ENCODE data around the gene SND1.

Gene SND1

GRCh38 chr7:128065872-128066271, 413.9 kb downstream of the SND1 start:
- H3K4me3 ChIP-seq: no peak overlapping the region
- no peak overlapping the region for H3K27ac ChIP-seq

GRCh38 chr7:128066395-128066794, 414.4 kb downstream of the SND1 start:
- H3K4me3 ChIP-seq: no peak overlapping the region
- no peak overlapping the region for H3K27ac ChIP-seq

DNA sequence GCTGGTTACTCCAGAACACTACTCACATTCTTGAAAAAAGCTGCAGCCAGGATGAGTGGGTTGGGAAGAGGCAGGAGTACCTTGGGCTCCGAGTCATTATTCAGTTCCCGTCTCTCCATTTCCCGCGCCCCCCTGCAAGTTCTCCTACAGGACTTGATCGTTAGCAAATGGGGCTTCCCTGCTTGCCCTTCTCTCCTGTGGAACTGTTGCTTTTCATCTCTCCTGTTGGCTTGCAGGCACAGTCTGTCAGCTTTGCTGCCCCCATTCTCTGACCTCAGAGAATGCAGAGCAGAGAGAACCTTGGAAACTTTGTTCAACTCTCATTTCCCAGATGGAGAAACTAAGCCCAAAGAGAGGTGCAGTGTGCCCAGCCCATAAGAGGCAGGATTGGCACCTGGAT, 414.9 kb downstream of the SND1 start:
- Histone ChIP-seq H3K4me3 (no peak overlapping the region), H3K27ac (no peak overlapping the region)

- no peak overlapping the region for H3K27ac ChIP-seq
Measured at GRCh38 chr7:128067983-128068382, 416.0 kb downstream of the SND1 start.

GRCh38 chr7:128068785-128069184, 416.8 kb downstream of the SND1 start:
- no peak overlapping the region for H3K27ac ChIP-seq
- H3K4me3 ChIP-seq: no peak overlapping the region

More at GRCh38 chr7:128067983-128068382, 416.0 kb downstream of the SND1 start:
- no peak overlapping the region for H3K4me3 ChIP-seq

DNA sequence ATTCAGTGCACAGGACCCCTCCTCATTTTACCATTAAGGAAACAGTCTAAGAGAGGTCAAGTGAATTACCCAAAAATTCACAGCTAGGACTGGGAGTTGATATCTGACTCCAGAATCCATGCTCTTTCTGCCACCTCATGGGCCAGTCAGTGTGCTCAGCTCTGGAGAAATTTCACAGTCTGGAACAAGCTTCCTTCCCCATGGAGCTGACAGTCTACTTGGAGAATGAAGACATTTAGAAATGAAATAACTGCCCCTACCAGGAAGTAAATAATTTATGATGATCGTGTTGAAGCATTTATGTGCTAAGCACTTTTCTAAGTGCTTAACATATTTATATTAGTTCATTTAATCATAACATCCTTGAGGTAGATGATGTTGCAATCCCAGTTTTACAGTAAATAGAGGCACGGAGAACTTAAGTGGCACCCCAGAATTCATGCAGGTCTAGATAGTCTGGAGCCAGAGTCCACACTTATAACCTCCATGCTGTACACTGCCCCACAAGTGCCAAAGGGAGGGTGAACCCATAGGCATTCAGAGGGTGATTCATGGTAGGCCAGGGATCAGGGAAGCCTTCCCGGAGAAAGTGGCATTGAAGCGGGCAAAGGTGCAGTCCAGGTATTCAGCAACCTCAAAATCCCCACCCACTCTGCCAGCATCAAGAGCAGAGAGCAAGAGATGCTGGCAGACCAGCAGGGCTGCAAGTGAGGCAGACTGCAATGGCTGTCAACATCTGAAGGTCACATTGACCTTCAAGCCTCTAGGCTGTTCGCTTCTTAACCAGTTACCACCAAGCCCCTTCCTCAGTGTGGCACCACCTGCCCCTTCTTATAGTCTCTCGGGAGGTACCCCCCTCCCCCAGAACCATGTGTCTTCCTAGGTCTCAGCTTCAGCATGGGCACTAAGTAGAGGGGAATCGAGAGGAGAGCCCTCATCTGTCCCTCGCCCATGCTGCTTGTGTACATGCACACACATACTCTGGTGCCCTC, 417.7 kb downstream of the SND1 start:
- Histone ChIP-seq H3K27ac (no peak overlapping the region), H3K4me3 (no peak overlapping the region)

- no peak overlapping the region for H3K4me3 ChIP-seq
- no peak overlapping the region for H3K27ac ChIP-seq
Measured at GRCh38 chr7:128071376-128071775, 419.4 kb downstream of the SND1 start.

DNA sequence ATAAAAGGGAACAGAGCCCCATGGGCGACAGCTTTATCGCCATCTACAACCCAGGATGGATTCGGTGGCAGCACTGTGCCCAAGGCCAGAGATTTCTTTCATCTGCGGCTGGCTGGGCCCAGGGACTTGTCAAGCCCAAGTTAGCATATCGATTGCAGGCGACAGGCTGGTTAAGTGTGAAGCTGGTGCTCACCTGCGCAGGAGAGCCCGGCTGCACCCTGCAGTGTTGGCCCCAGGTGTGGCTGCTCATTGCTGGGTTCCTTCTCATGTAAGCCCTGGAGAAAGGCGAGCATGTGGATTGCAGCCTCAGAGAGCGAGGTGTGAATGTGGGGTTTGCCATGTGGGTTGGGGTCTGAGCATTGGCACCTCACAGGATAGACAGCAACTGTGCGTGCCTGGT, 419.8 kb downstream of the SND1 start:
- H3K27ac ChIP-seq: no peak overlapping the region
- no peak overlapping the region for H3K4me3 ChIP-seq

DNA sequence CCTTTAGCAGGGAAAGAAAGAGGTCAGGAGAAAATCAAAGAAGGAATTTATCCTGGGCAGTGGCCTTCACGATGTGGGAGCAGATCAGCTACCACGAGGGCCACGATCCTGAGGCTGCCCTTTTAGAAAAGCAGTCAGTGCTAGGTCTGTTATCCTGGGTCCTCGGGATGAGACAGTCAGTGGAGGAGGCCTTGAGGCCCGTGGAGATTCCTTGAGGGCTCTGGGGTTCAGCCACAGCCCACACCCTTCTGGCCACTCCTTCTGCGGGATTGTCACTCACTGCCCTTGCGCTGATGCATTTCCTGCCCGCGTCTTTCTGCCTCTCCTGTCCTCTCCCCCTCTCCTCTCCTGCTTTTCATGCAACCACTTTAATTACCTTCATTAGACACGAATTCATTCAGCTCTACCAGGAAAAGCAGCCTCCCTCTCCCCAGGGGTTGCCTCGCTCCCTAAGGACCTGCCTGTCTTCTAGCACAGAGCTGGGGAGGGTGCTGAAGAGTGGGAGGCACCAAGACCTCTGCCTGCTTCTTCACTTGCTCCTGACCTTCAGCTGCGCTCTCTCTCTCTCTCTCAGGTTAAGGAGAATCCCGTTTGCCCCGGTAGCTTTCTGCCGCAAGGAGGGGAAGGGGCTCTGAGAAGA, 421.8 kb downstream of the SND1 start:
- H3K4me3 ChIP-seq: no peak overlapping the region
- no peak overlapping the region for H3K27ac ChIP-seq

DNA sequence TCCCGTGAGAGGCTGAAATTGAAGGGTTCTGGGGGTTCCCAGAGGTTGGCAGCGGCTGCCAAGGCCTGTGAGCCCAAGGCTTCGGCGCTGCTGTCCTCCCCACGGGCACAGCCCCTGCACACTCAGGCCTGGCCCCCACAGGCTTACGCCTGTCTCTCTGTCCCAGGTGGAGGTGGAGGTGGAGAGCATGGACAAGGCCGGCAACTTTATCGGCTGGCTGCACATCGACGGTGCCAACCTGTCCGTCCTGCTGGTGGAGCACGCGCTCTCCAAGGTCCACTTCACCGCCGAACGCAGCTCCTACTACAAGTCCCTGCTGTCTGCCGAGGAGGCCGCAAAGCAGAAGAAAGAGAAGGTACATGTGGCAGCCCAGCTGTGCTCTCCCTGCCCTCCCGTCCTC, 422.3 kb downstream of the SND1 start:
- Histone ChIP-seq H3K27ac (no peak overlapping the region), H3K4me3 (no peak overlapping the region)

DNA sequence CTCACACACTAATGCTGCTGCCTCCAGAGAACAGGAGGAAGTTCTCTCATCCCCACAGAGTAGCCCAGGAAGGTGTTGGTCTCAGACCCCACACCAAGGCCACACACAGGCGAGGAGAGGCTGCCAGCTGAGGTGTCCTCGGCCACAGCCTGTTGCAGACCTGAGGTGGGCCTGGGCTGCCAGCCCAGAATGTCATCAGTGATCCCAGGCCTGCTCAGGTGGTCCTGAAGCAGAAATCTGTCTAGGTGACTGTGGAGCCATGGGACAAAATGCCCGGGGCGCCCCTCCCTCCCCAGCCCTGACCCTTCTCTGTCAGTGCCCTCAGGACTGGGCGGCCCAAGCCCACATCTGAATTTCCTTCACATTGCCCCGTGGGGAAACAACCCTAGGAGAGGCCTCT, 422.7 kb downstream of the SND1 start:
- no peak overlapping the region for H3K4me3 ChIP-seq
- no peak overlapping the region for H3K27ac ChIP-seq

DNA sequence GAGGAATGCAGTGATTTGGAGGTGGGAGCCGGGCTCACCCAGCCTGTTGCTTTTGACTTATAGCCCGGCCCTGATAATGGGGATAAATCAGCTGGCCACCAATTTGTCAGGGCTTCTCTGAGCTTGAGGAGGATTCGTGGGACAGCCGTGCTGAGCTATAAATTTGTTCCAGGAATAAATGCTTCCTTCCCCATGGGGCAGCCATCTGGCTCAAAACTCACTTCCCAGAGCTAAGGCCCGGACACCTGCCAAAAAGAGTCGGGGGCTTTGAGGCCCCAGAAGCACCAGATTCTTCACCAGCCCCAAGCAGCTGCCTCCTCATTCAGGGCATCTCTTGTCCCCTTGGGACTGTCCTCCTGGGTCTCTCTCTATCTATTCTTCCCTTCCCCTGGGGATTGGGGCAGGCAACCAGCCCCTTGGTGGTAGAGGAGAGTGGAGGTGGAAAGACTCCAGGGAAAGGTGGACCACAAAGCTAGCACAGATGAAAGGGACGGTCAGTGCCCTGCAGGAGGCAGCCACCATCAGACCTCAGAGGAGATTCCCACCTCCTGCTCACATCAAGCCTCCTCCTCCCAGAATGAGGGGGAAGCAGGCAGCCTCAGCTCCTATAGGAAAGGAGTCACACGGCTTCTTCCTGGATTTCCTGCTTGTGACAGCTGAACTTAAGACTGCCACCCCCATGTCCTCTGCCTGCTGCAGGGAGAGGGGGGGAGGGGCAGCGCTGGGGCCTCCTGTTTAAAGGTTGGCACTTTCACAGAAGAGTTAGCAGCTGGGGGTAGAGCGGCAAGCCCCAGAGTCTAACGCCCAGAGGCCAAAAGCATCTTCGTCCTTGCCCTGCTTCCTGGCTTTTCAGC, 423.5 kb downstream of the SND1 start:
- no peak overlapping the region for H3K4me3 ChIP-seq
- no peak overlapping the region for H3K27ac ChIP-seq

DNA sequence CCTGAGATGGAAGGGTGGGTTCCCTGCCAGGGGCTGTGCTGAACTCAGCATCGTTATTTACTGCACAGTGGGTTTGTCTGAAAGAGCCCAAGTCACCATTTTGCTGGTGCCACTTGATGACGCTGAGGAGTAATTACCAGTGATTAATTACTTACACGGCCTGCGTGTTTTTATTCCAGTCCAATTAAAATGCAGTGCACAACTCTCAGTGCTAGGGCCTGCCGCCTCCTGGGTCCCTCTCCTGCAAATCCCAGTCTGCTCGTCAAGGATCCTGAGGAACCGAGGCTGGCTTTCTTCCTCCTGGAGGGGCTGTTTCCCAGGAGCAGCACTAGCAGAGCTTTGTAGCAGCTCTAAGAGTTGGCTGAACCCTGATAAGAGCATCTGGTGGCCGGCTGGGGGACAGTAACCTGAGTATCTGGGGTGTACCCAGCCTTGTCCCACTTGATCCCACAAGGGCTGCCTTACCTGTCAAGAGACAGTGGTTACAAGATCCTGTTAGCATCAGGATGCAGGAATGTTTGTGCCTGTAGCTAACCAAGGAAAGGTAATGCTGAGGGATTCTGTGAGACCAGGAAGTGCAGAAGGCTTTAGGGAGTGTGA, 424.3 kb downstream of the SND1 start:
- H3K4me3 ChIP-seq: no peak overlapping the region
- no peak overlapping the region for H3K27ac ChIP-seq

- H3K27ac ChIP-seq: no peak overlapping the region
- no peak overlapping the region for H3K4me3 ChIP-seq
Measured at GRCh38 chr7:128076796-128077271, 424.8 kb downstream of the SND1 start.

DNA sequence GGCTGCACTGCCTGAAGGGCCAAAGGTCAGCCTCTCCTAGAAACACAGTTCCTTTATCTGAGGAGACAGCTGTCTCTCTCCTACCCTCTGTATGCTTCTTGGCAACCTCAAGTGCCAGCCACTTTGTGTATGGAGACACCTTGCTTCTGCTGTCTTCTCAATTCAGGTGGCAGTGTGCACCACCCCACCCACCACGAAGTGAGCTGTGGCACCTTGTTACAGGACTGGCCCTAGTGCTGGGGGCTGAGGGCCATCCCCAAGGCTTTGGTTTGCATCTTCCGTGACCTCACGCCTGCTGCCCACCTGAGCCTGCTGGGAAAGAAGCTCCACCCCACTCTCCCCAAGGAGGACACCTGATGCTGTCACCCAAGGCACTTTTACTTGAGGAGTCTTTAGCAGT, 426.3 kb downstream of the SND1 start:
- Histone ChIP-seq H3K4me3 (no peak overlapping the region), H3K27ac (no peak overlapping the region)

GRCh38 chr7:128080169-128080568, 428.2 kb downstream of the SND1 start:
- H3K27ac ChIP-seq: no peak overlapping the region
- no peak overlapping the region for H3K4me3 ChIP-seq

DNA sequence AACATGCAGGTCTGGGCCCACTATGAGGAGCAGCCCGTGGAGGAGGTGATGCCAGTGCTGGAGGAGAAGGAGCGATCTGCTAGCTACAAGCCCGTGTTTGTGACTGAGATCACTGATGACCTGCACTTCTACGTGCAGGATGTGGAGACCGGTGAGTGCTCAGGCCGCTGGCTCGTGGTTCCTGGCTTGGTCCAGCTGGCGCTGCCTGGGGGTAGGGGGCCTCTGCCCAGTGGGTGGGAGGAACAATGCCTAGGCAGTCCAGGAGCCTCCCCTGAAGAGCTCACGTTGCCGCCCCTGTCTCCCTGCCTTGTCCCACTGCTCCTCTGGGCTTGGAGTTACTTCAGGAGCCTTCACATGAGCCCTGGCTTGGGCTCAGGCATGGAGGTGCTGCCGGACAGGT, 429.4 kb downstream of the SND1 start:
- Histone ChIP-seq H3K4me3 (no peak overlapping the region), H3K27ac (no peak overlapping the region)

- H3K27ac ChIP-seq: no peak overlapping the region
- H3K4me3 ChIP-seq: no peak overlapping the region
Measured at GRCh38 chr7:128081808-128082207, 429.8 kb downstream of the SND1 start.

DNA sequence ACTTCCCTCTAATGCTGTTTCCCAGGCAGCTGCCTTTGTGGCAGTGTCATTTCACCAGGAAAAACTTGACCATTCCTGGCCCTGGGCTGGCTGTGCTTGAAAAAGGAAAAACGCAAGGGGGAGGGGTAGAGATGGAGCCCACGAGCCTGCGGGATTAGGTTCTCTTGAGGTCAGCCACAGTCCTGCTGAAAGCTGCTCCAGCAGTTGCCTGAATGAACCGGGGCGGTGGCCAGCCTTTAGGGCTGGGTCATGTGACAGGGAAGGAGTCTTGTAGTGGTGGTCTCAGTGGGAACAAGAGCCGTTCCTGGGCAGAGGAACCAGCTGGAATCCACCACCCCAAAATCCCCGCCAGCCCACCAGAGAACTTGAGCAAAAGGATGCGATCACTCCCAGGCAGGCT, 430.4 kb downstream of the SND1 start:
- H3K27ac ChIP-seq: no peak overlapping the region
- H3K4me3 ChIP-seq: no peak overlapping the region

All from skin epidermis (tissue), 12 donors.